GM19099 (cell line): ENCODE measurements around the gene PRR5L.

Experiments
- POLR2A ChIP-seq: IDR thresholded peaks from 3 replicates; pipeline ENCODE4 v1.6.1; 2011; ENCODE audit warnings: low read depth; ENCODE audit not compliant: insufficient read length; ENCODE audit errors: extremely low read depth

Gene PRR5L

GRCh38 chr11:36376009-36376887 lies 80.2 kb downstream of the PRR5L start:
- TF ChIP-seq POLR2A: no peak

- TF ChIP-seq POLR2A: no peak
Measured at GRCh38 chr11:36376888-36377758, 81.0 kb downstream of the PRR5L start.

DNA sequence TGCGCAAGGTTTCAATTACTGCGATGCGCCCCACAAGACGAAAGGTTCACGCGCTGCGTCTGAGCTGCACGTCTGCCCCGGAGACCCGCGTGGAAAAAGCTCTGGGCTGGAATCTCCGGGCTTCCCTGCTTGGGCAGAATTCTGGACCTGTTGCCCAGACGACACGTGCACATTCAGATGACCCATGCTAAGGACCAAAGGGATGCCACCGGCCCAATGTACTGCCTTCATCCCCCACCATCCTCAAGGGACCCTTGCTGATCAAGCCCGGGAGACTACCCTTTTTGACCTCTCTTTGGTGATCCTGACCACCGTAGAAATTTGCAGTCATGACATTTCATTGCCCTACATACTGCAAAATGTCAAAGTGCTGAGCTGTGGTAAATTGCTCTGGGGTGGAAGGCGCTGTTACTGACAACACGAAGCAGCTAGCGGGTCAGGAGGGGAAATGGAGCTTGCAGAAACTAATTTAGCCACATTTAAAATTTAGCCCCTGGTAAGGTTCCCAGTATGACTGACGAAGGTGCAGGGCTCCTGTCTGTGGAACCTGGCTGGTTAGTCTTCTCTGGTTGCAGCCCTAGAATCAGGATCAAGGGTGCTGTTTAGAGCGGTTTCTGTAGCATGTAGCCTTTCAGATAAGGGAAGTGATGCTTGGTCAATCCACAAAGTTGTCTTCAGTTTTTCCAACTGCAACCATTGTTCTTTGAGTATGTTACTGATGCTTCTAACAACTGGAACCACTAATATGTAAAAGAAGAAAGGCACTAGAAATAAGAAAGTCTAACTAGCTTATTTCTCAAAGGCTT lies 81.9 kb downstream of the PRR5L start:
- TF ChIP-seq POLR2A: no peak

- TF ChIP-seq POLR2A: no peak
Measured at GRCh38 chr11:36379653-36380052, 83.6 kb downstream of the PRR5L start.

- no peak for TF ChIP-seq POLR2A
Measured at GRCh38 chr11:36380296-36381014, 84.4 kb downstream of the PRR5L start.

DNA sequence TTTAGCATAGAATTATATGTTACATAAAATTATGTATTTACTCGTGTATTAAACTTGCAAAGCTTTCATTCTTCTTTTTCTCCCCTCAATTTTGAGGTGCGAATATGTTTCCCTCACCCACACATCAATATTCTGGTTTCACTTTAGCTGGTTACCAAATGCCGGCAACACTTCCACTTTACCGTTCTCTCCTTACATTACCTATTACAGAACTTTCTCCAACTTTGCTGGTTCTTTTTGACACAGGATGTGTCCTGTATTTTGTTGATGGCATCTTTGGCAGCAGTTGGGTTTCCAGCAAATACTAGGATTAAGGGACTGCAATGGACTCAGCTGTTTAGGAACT lies 84.9 kb downstream of the PRR5L start:
- TF ChIP-seq POLR2A: no peak

DNA sequence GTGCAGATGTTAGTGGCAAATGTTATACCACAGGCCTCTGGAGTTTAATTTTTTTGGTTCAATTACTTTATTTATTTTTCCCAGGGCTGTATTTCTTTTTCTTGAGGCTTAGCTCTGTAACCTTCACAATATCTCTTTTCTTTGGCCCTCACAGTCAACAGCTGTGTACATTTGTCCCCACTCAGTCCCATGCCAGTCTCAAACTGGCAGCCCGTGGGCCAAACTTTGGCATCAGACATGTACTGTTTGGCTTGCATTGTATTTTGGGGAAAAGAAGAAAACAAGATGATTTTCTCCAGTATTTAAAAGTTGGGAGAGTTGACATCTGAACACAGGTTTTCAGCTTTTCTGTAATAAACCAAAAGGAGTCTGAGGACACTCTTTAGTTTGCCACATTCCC lies 87.1 kb downstream of the PRR5L start:
- TF ChIP-seq POLR2A: no peak

DNA sequence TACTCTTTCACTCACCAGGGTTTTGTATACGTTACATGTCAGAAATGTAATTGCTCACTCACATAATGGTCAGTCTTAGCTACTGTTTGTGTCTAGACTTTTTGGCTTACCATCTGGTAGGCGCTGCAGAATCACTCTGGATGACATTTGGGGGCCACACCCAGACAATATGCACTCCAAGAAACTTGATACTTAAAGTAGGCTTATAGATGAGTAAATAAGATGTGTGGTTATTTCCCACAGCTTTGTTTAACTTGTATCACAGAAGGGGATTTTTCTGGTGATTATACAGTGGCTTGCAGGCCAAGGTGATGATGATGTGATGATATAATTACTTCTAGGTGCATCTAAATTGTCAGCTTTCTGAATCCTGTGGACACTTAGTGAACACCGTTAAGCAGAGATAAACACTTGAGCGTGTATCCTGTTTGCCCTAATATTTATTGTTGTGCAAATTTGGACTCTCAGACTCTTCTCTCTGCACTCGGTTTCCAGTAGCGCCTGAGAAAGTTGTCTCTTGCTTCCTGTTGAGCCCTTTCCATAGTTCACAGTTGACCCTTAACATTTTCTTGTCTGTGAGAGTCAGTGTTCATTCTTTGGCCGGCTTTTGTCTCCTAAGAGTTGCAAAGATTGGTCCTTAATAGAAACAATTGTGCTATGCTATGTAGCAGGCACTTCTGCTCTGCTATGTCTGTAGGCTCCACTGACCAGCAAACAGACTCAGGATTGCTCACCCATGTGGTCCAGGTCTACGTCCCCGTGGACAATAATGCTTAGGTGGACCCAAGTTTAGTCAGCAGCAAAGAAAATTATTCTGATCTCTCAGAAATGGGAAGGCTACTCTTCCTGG lies 89.3 kb downstream of the PRR5L start:
- TF ChIP-seq POLR2A: no peak

DNA sequence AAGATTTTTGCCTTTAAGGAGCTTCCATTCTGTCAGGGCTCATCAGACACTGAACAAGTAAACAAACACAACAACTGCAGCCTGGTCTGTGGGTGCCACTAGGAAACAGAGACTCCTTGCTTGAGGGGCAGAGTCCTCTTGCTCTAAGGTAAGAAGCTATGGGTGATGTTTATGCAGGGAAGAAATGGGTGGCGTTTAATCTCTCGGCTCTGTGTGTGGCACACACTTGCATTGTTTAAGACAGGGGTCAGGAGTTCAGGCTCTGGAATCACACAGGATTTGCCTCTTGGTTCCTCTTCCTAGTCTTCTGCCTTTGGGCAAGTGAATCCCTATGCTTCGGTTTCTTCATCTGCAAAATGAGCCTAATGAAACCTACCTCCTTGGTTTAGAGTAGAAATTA lies 90.3 kb downstream of the PRR5L start:
- no peak for TF ChIP-seq POLR2A

DNA sequence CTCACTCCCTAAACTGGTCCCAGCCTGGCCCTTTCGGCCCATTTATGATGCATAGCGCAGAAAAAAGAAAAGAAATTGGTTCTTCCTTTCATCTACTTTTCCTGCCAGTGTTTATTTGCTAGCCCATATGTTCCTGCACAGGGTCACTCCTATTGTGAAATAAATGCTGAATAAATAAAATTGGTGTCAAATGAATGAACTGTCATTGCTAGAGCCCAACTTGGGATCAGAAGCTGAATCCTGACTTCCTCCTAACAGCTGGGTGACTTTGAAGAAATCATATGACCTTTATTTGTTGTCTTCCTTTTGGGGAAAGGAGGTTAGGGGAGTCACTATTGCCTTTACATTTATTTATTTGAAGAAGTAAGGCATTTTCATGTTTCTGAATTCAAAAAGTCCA lies 92.0 kb downstream of the PRR5L start:
- no peak for TF ChIP-seq POLR2A

GRCh38 chr11:36388951-36389350 lies 92.9 kb downstream of the PRR5L start:
- no peak for TF ChIP-seq POLR2A

- no peak for TF ChIP-seq POLR2A
Measured at GRCh38 chr11:36389811-36390210, 93.7 kb downstream of the PRR5L start.

DNA sequence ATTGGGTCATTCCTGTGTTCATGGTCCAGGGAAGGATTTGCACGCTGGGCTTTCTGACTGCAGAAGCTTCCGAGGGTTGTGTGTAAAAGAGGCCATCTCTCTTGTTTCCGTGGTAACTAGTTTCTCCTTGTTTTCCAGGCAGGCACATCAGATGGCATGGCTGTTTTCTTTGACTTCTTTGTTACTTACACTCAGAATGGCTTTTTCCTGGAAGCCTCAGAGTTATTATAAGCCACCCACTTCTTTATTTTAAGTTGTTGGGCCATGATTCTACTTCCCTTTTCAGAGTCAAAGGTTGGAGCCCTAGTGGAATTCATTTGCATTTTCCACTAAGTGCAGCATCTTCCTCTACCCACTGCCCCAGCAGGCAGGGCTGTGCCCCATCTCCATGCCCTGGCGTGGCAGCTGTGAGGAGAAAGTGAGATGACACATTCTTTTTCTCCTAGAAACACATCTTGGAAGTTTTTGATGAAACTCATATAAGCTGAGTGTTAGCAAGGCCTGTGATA lies 94.9 kb downstream of the PRR5L start:
- no peak for TF ChIP-seq POLR2A
